ENCODE results near the gene PDXK. TPM values are rescaled to one million over a fixed set of nuclear protein-coding genes. Genes with fewer than 3 reads are reported as not detected.
"Not testable (repeated sequence)": the region's sequence is repeated elsewhere in the genome, so short reads cannot be mapped to it uniquely, and the experiment has no call there.

The PDXK gene
- polyA plus RNA-seq (ENCODE audit: insufficient read length in 12 of 12): 10 to 100 TPM in 11 of 12 donors, not detected in 1; 18.4 to 33.2 (median 25.0) TPM
- long read RNA-seq, donor 1, full-length matches to known transcripts: 16 of 31 reads
- long read RNA-seq, donor 1, partial matches to known transcripts: 15 of 31 reads
- long read RNA-seq, donor 1, other reads (novel, unspliced or antisense): 0 of 31 reads
- long read RNA-seq, donor 2, full-length matches to known transcripts: 9 of 9 reads
- long read RNA-seq, donor 2, partial matches to known transcripts: 0 of 9 reads
- long read RNA-seq, donor 2, other reads (novel, unspliced or antisense): 0 of 9 reads
- long read RNA-seq, donor 3, full-length matches to known transcripts: 2 of 2 reads
- long read RNA-seq, donor 3, partial matches to known transcripts: 0 of 2 reads
- long read RNA-seq, donor 3, other reads (novel, unspliced or antisense): 0 of 2 reads
- long read RNA-seq, donor 4, full-length matches to known transcripts: 1 of 1 reads
- long read RNA-seq, donor 4, partial matches to known transcripts: 0 of 1 reads
- long read RNA-seq, donor 4, other reads (novel, unspliced or antisense): 0 of 1 reads
- long read RNA-seq, donor 5, full-length matches to known transcripts: 8 of 32 reads
- long read RNA-seq, donor 5, partial matches to known transcripts: 24 of 32 reads
- long read RNA-seq, donor 5, other reads (novel, unspliced or antisense): 0 of 32 reads
- long read RNA-seq, donor 6, full-length matches to known transcripts: 3 of 10 reads
- long read RNA-seq, donor 6, partial matches to known transcripts: 7 of 10 reads
- long read RNA-seq, donor 6, other reads (novel, unspliced or antisense): 0 of 10 reads
- long read RNA-seq, donor 7, full-length matches to known transcripts: 1 of 1 reads
- long read RNA-seq, donor 7, partial matches to known transcripts: 0 of 1 reads
- long read RNA-seq, donor 7, other reads (novel, unspliced or antisense): 0 of 1 reads
- long read RNA-seq, donor 8, full-length matches to known transcripts: 8 of 27 reads
- long read RNA-seq, donor 8, partial matches to known transcripts: 19 of 27 reads
- long read RNA-seq, donor 8, other reads (novel, unspliced or antisense): 0 of 27 reads
- long read RNA-seq, donor 9, full-length matches to known transcripts: 4 of 13 reads
- long read RNA-seq, donor 9, partial matches to known transcripts: 9 of 13 reads
- long read RNA-seq, donor 9, other reads (novel, unspliced or antisense): 0 of 13 reads
- long read RNA-seq, donor 10, full-length matches to known transcripts: 10 of 16 reads
- long read RNA-seq, donor 10, partial matches to known transcripts: 6 of 16 reads
- long read RNA-seq, donor 10, other reads (novel, unspliced or antisense): 0 of 16 reads
- long read RNA-seq, donor 11, full-length matches to known transcripts: 7 of 7 reads
- long read RNA-seq, donor 11, partial matches to known transcripts: 0 of 7 reads
- long read RNA-seq, donor 11, other reads (novel, unspliced or antisense): 0 of 7 reads

DNA sequence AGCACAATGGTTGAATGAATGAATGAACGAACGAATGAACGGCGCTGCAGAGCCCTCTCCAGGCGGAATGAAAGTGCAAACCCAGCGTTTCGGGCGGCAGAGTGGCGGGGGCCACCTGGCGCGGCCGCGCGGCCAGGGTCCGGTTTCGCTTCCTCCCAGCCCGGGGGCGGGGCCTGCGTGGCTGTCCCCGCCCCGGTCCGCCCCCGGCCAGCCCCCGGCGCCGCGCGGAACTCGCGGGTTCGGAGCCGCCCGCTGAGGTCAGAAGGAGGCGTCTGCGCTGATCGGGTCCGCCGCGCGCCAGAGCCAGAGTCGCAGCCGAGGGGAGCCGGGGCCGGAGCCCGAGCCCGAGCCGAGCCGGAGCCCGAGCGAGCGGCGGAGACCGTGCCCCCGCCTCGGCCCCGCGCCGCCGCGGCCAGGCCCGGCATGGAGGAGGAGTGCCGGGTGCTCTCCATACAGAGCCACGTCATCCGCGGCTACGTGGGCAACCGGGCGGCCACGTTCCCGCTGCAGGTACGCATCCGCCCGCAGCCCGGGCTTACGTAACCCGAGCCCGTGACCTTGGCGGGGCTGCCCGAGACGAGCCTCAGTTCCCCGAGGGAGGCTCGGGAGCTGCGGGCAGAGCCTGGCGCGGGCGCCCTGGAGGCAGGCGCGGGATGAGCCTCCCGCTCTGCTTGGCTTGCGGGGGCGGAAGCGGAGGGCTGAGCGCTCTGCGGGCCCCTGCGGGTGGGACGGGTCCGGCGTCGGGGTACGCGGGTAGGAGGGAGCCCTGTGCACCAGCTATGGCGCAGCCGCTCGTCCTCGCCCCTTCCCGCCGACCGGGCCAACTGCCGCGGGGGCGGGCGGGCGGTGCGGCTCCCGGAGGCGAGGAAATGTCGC lies at the start of gene PDXK:
TSS of gene PDXK (plus strand) at position 258 of the 876 bp plus-strand sequence. CDS start at position 424, 166 bp downstream.
- peak; percentile 84 for DNase-seq

DNA sequence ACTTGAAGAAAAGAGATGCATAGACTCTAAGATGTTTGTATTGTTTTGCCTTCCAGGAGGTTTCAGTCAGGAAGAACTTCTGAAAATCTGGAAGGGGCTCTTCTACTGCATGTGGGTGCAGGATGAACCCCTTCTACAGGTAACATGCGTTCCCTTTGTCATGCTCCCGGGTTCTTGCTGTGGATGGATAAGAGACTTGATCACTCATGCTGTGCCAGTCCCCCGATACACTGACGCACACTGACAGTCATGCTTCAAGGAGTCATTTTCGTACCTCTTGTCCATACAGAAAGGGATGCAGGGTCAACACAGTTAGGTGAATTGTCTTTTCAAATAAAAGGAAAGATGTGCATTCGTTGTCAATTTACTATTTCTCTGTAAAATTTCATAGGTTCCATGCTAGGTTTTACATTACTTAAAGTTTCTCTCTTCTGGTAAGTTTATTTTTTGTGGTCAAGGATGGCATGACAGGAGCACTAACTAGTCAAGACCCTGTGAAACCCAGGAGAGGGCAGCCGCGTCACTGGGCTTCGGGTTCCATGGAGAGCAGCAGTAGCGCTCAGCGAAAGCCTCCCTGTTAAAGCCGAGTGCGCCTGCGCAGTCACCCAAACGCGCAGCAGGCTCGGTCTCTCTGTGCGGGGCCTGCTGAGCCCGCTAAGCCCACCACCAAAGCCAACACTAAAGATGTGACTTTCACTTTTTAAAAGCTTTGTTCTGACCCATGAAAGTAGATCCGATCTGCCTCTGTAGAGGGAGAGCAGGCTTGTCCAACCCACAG lies 48.9 kb upstream of the PDXK start:
- no peak for DNase-seq

- DNase-seq: no peak
These were observed 43.1 kb upstream of the PDXK start for GRCh38 chr21:43675871-43676270.

DNA sequence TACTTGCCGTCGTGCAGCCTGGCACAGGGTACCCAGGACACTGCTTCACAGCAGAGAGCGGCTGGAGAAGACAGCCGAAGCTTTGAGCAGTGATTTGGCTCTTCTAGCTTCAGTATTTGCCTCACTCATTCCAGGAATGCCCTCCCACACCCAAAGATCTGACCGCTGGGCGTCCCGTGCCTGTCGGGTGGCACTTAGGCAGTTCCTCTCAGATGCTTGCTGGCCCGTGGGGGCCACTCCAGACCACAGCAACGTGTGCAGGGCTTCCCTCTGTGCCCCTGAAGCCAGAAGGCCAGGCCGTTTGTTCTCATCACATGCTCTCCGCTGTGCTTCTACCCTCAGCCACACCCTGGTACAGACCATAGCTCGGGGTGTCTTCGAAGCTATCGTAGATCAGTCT lies 42.5 kb upstream of the PDXK start:
- no peak for DNase-seq

- no peak for DNase-seq
These were observed 39.0 kb upstream of the PDXK start for GRCh38 chr21:43679951-43680350.

DNA sequence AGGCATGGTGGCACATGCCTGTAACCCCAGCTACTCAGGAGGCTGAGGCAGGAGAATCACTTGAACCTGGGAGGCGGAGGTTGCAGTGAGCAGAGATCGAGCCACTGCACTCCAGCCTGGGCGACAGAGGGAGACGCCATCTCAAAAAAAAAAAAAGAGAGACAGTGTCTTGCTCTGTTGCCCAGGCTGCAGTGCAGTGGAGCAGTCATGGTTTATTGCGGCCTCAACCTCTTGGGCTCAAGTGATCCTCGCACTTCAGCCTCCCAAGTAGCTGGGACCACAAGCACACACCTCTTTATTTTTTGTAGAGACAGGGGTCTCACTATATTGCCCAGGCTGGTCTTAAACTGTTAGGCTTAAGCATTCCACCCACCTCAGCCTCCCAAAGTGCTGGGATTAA lies 38.5 kb upstream of the PDXK start:
- DNase-seq: not testable (repeated sequence)

GRCh38 chr21:43681650-43682049 lies 37.3 kb upstream of the PDXK start:
- DNase-seq: no peak

DNA sequence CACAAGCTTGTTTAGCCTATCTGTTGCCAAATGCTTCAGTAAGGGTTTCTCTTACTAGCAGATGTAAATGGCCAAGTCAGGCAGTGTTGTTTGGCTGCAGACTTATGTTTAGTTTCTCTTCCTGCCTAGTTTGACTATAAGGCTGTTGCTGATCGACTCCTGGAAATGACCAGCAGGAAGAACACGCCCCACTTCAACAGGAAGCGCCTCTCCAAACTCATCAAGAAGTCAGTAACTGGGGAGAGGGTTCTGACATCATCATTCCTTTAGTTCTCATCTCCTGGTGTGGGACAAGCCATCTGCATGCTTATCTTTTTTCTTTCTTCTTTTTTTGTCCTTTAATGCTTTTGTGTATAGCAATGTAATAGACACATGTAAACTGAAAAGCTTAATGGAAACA lies 34.5 kb upstream of the PDXK start:
- DNase-seq: no peak

DNA sequence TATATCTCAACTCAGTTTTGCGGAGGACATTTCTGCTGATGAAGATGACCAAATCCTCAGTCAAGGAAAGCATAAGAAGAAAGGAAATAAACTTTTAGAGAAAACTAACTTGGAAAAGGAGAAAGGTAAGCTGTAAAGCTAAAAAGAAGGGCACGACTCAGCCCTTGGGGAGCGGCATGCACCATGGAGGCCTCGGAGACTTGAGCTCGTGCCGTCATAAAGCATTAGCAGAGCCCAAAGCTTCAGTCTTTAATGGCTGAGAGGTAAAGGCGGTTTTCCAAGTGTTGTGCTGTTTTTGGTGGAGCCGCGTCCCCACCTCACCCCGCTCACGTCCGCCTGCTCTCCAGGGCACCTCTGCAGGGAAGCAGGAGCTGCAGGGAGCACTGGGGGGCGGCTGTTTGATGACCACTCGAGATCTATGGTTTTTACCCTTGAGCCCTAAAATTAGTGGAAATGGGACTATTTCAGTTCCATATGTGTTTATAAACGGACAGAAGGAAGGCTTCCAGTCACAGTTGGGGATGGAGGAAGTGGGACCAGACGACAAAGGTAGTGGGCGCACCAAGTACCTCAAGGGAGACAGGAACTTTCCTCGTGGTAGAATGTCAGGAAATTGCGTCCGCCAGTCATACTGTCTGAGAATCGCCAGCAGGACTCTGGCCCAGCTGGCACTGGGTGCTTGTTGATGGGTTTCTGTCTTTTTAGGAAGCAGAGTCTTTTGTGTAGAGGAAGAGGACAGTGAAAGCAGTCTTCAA lies 31.9 kb upstream of the PDXK start:
- no peak for DNase-seq

DNA sequence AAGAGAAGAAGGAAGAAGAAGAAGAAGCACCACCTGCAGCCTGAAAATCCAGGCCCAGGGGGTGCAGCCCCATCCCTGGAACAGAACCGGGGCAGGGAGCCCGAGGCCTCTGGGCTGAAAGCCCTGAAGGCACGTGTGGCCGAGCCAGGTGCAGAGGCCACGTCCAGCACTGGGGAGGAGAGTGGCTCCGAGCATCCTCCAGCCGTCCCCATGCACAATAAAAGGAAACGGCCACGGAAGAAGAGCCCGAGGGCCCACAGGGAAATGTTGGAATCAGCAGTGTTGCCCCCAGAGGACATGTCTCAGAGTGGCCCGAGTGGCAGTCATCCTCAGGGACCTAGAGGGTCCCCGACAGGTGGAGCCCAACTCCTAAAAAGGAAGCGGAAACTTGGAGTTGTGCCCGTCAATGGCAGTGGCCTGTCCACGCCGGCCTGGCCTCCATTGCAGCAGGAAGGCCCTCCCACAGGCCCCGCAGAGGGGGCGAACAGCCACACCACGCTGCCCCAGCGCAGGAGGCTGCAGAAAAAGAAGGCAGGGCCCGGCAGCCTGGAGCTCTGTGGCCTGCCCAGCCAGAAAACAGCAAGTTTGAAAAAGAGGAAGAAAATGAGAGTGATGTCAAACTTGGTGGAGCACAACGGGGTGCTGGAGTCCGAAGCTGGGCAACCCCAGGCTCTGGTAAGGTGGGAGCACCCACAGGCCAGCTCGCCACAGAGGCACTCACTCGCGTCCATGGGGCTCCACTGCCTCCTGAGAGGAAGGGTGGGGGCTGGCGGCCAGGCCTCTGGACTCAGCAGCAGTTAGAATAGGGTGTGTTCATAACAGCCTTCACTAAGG lies 31.1 kb upstream of the PDXK start:
- no peak for DNase-seq

DNA sequence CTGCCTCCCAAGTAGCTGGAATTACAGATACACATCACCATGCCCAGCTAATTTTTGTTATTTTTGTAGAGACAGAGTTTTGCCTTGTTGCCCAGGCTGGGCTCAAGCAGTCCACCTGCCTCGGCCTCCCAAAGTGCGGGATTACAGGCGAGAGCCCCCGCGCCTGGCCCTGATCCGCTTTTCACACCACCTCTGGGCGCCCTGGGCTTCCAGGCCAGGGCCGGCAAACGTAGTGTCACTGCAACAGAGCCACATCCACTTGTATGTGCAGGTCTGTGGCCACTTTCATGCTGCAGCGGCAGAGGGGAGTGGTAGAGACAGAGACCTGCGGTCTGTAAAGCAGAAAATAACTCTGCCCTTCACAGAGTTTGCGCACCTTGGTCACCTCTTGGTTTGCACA lies 30.0 kb upstream of the PDXK start:
- DNase-seq: no peak

- no peak for DNase-seq
These were observed 29.2 kb upstream of the PDXK start for GRCh38 chr21:43689556-43690337.

DNA sequence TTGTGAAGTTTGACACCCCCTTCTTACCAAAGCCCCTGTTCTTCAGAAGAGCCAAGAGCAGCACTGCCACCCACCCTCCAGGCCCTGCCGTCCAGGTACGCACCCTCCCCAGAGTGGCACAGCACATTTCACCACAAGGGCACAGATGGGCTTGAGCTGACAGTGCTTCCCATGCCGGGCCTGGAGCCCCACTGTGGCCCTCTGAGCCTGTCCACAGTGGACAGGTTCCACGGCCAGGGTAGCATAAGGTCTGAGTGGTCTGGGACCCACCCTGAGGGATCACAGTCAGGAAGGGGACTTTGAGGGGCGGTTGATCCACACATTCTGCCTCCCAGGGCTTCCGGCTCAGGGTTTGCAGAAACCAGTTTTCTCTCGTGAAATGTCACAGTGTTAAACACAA lies 28.6 kb upstream of the PDXK start:
- DNase-seq: no peak

- DNase-seq: no peak
These were observed 27.7 kb upstream of the PDXK start for GRCh38 chr21:43691086-43691795.

GRCh38 chr21:43691801-43692200 lies 27.1 kb upstream of the PDXK start:
- no peak for DNase-seq

DNA sequence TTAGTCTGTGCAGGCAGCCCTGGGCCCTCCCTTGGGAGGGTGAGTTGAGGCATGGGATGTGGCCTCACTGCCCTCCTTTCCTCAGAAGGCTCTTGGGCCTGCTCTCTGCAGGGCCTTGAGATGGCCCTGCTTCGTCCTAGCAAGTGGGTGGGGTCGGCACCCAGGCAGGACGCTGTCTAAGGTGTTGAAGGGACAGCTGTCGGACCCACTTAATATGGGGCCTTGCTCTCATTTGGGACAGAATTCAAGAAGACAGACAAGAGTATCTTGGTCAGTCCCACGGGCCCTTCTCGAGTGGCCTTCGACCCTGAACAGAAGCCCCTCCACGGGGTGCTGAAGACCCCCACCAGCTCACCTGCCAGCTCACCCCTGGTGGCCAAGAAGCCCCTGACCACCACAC lies 26.0 kb upstream of the PDXK start:
- DNase-seq: no peak
